ENCODE data around the gene MMEL1. TPM values are rescaled to one million over a fixed set of nuclear protein-coding genes. Genes with fewer than 3 reads are reported as not detected.

MMEL1 gene
- total RNA-seq, 1 experiment from 2014 or later, result not detected

DNA sequence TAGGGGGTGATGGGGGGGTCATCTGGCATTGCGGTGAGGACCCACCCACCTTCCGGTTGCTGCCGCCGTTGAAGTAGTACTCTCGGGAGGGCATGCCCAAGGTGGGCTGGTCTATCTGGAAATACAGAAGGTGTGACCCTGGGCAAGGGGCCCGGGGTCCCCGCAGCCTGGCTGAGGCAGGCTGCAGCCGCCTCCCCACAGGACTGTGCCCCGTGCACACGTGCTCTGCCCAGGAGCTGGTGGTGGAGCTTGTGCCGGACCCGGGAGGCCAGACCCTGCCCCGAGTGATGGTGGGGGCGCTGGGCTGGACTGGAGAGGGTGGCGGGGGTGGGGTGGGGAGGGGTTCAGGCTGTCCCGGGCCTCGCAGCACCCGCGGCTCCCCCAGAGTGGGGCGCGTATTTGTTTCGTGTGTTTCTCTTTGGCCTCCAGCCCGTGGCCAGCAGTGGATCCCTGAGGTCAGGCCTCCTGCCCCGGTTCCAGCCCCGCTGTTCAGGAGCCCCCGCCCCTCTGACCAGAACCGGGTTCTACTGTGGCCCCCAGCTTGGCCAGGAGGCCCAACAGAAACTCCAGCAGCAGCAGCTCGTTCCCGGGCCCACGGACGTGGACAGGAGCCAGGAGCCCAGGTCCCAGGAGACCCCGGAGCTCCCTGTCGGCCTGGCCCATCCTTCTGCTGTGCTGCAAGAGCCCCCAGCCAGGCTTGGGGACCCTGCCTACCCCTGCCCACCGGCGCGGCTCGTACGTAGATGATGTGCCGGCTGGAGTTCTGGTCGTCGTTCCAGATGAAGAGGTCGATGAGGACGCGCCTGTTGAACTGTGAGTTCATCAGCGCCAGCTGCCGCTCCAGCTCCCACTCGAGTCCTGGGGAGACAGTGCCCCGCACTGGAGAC is 27.1 kb downstream of the MMEL1 start:
- Histone ChIP-seq H3K27me3 (peaks cover 41% of the 10 kb centered on the region), H3K4me3 (no peak overlapping the region)

DNA sequence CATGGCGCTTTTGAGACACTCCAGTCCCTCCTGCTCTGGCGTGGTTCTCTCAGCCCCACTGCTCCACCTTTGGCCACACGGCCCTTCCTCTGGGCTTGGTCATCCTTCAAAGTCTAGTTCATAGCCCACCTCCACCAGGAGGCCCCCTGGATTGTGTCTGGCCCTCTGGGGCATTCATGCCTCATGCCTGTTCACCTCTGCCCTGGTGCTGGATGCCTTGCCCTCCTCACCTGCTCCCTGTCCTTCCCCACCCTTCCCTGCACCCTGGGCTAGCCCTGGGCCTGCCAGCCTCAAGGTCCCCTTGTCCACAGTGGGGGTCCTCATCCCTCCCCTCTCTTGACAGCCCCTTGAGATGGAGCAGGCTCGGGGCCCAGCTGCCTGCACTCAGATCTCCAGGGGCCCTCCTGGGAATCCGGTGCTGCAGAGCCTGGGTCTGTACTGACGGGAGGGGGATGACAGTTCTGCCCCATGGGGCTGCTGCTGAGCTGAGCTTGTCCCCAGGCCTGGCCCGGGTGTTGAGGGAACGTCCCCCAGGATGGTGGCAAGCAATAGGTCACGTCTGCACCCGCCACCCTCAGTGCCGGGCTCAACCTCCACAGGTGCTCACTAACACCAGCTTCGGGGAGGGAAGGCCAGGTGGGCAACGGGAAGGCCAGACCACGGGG is 27.8 kb downstream of the MMEL1 start:
- no peaks in the 10 kb centered on the region for H3K4me1 ChIP-seq
- peaks cover 41% of the 10 kb centered on the region for H3K27me3 ChIP-seq
- DNase-seq, result no peak
- H3K27ac ChIP-seq, result no peak overlapping the region
- no peak overlapping the region for H3K4me3 ChIP-seq
- H3K9me3 ChIP-seq (replicated peaks), result no peaks in the 10 kb centered on the region
- no peaks in the 10 kb centered on the region for H3K36me3 ChIP-seq

More for the DNA sequence above, 27.1 kb downstream of the MMEL1 start:
- no peak for DNase-seq
- H3K9me3 ChIP-seq (replicated peaks), result no peaks in the 10 kb centered on the region
- H3K27ac ChIP-seq, result no peak overlapping the region
- H3K4me1 ChIP-seq, result no peaks in the 10 kb centered on the region
- H3K36me3 ChIP-seq, result no peaks in the 10 kb centered on the region

DNA sequence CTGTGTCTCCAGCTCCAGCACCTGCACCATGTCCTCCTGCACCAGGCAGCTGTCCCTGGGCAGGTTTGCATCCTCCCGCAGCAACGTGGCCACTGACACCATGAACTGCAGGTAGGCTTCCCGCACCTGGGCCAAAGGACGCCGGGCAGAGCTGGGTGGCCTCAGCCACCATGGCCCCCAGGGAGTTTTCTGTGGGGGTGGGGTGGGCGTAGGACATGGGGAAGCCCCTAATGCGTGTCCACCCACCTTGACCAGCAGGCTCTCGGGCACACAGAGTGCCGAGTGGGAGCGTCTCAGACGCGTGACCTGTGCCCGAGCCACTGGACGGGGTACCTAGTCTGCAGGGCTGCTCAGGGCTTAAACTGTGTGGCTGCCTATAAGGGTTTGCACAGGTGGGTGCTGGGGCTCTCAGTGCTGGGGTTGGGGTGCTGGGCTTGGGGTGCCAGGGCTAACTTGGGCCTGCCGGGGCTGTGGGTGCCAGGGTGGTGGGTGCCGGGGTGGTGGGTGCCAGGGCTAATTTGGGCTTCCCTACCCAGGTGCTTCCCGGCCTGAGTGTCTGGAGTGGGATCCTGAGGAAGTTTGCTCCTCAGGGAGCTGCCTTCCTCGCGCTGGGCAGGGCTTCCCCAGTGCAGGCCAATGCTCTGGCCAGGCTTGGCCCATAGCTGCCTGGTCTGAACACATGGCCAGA is 28.5 kb downstream of the MMEL1 start:
- no peaks in the 10 kb centered on the region for H3K36me3 ChIP-seq
- no peak overlapping the region for H3K27ac ChIP-seq
- peaks cover 41% of the 10 kb centered on the region for H3K27me3 ChIP-seq
- H3K4me3 ChIP-seq, result no peak overlapping the region
- DNase-seq, result no peak
- no peaks in the 10 kb centered on the region for H3K4me1 ChIP-seq
- no peaks in the 10 kb centered on the region for H3K9me3 ChIP-seq (replicated peaks)

- H3K36me3 ChIP-seq, result no peaks in the 10 kb centered on the region
- peaks cover 41% of the 10 kb centered on the region for H3K27me3 ChIP-seq
- DNase-seq, result no peak
- no peaks in the 10 kb centered on the region for H3K4me1 ChIP-seq
- H3K27ac ChIP-seq, result no peak overlapping the region
- H3K9me3 ChIP-seq (replicated peaks), result no peaks in the 10 kb centered on the region
- no peak overlapping the region for H3K4me3 ChIP-seq
These were observed 29.2 kb downstream of the MMEL1 start for GRCh38 chr1:2603521-2604155.

GRCh38 chr1:2602866-2603520 is 29.8 kb downstream of the MMEL1 start:
- no peak for DNase-seq
- no peak overlapping the region for H3K27ac ChIP-seq
- no peak overlapping the region for H3K4me3 ChIP-seq
- H3K9me3 ChIP-seq (replicated peaks), result no peaks in the 10 kb centered on the region
- no peaks in the 10 kb centered on the region for H3K4me1 ChIP-seq
- H3K36me3 ChIP-seq, result no peaks in the 10 kb centered on the region
- peaks cover 42% of the 10 kb centered on the region for H3K27me3 ChIP-seq

- no peak for DNase-seq
- peaks cover under 1% of the 10 kb centered on the region; the same call in 1 of the 2 replicates for H3K4me1 ChIP-seq
- H3K9me3 ChIP-seq (replicated peaks), result no peaks in the 10 kb centered on the region
- no peaks in the 10 kb centered on the region for H3K36me3 ChIP-seq
- H3K27ac ChIP-seq, result no peak overlapping the region
- no peak overlapping the region for H3K4me3 ChIP-seq
- H3K27me3 ChIP-seq, result peaks cover 45% of the 10 kb centered on the region
These were observed 30.4 kb downstream of the MMEL1 start for GRCh38 chr1:2602311-2602835.

DNA sequence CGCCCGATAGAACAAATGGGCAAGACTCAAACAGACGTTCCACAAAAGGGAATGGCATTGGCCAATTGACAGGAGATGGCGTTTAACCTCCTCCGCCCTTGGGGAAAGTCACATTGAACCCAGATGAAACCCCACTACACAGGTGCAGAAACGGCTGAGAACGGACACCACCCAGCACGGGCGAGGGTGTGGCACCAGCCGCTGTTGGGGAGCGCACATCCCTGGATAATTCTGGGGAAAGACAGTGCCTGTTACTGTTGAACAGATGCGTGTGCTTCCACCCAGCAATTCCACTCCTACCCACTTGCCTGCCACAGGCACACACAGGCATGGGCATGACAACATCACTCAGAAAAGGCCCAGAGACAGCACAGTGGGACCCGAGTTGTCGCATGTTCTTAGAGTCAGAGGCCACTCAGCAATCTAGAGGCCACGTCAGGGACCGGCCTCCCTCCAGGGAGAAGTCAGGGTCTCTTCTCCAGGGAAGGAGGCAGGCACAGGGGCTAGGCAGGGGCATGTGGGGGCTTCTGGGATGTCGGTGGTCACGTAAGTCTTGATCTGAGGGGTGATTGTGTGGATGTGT is 31.0 kb downstream of the MMEL1 start:
- peaks cover 5% of the 10 kb centered on the region; the same call in 1 of the 2 replicates for H3K4me1 ChIP-seq
- H3K4me3 ChIP-seq, result no peak overlapping the region
- no peak overlapping the region for H3K27ac ChIP-seq
- H3K36me3 ChIP-seq, result no peaks in the 10 kb centered on the region
- H3K27me3 ChIP-seq, result peaks cover 48% of the 10 kb centered on the region
- DNase-seq, result no peak
- no peaks in the 10 kb centered on the region for H3K9me3 ChIP-seq (replicated peaks)

GRCh38 chr1:2598329-2598931 is 34.4 kb downstream of the MMEL1 start:
- Histone ChIP-seq H3K27ac (no peak overlapping the region), H3K4me3 (no peak overlapping the region), H3K9me3 (replicated peaks) (no peaks in the 10 kb centered on the region), H3K27me3 (peaks cover 20% of the 10 kb centered on the region), H3K4me1 (peaks cover 5% of the 10 kb centered on the region; the same call in 1 of the 2 replicates), H3K36me3 (no peaks in the 10 kb centered on the region)
- no peak for DNase-seq

GRCh38 chr1:2597441-2598328 is 35.1 kb downstream of the MMEL1 start:
- peak; percentile 18 to 34 for DNase-seq
- H3K9me3 ChIP-seq (replicated peaks), result no peaks in the 10 kb centered on the region
- H3K36me3 ChIP-seq, result no peaks in the 10 kb centered on the region
- H3K4me1 ChIP-seq, result peaks cover 5% of the 10 kb centered on the region; the same call in 1 of the 2 replicates
- peaks cover 14% of the 10 kb centered on the region for H3K27me3 ChIP-seq
- no peak overlapping the region for H3K27ac ChIP-seq
- H3K4me3 ChIP-seq, result no peak overlapping the region

GRCh38 chr1:2596530-2597333 is 36.1 kb downstream of the MMEL1 start:
- H3K27me3 ChIP-seq, result peaks cover 12% of the 10 kb centered on the region
- no peaks in the 10 kb centered on the region for H3K36me3 ChIP-seq
- H3K27ac ChIP-seq, result no peak overlapping the region
- H3K4me1 ChIP-seq, result peaks cover 5% of the 10 kb centered on the region; the same call in 1 of the 2 replicates
- no peaks in the 10 kb centered on the region for H3K9me3 ChIP-seq (replicated peaks)
- DNase-seq, result peak; percentile 36 to 57
- H3K4me3 ChIP-seq, result no peak overlapping the region

DNA sequence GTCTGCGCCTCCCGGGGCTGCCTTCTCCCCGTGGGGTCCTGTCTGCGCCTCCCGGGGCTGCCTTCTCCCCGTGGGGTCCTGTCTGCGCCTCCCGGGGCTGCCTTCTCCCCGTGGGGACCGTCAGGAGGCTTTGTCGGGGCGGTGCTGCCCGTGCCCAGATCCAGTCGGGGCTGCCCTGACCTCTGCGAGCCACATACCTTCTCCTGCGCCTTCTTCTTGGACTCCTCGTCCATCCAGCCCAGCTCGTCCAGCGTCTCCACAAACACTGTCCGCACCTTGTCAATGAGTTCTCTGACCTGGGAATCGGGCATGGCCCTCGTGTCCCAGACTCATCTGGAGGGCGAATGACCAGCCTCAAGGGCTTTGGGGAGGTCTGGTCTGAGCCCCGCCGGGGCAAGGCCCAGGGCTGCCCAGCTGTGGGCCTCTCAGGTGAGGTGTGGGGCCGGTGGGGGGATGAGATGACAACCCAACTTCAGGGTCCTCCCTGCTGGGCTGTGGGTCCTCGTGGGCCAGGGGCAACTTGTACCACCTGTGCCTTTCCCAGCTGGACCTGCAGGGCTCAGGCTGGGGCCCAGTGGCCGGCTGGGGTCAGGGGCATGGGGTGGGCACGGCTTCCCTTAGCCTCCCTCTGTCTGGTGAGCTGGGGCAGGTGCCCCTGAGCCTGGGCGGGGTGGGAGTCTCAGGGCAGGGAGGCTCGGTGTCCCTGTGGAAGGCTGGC is 36.8 kb downstream of the MMEL1 start:
- Histone ChIP-seq H3K27ac (no peak overlapping the region), H3K9me3 (replicated peaks) (no peaks in the 10 kb centered on the region), H3K4me3 (no peak overlapping the region), H3K27me3 (peaks cover 12% of the 10 kb centered on the region), H3K4me1 (peaks cover 5% of the 10 kb centered on the region; the same call in 1 of the 2 replicates), H3K36me3 (no peaks in the 10 kb centered on the region)
- DNase-seq, result no peak
